ENCODE results near the gene ITPRID1.

DNA sequence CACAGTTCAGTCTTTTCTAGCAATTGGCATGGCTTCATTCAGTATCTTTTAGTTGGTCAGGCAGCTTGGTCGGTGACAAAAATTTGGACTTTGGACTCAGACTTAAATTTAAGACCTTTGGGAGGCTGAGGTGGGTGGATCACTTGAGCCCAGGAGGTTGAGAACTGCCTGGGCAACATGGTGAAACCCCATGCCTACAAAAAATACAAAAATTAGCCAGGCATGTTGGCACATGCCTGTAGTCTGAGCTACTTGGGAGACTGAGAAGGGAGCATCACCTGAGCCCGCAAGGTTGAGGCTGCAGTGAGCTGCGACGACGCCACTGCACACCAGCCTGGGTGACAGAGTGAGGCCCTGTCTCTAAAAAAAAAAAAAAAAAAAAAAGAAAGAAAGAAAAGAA is 19.5 kb upstream of the ITPRID1 start:
- TF ChIP-seq, protein P1, sequence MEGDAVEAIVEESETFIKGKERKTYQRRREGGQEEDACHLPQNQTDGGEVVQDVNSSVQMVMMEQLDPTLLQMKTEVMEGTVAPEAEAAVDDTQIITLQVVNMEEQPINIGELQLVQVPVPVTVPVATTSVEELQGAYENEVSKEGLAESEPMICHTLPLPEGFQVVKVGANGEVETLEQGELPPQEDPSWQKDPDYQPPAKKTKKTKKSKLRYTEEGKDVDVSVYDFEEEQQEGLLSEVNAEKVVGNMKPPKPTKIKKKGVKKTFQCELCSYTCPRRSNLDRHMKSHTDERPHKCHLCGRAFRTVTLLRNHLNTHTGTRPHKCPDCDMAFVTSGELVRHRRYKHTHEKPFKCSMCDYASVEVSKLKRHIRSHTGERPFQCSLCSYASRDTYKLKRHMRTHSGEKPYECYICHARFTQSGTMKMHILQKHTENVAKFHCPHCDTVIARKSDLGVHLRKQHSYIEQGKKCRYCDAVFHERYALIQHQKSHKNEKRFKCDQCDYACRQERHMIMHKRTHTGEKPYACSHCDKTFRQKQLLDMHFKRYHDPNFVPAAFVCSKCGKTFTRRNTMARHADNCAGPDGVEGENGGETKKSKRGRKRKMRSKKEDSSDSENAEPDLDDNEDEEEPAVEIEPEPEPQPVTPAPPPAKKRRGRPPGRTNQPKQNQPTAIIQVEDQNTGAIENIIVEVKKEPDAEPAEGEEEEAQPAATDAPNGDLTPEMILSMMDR (conservative IDR thresholded peaks at IDR 0.05; ENCODE audit: low read depth, low read length): no peak
- no peak for TF ChIP-seq EZH2 (IDR thresholded peaks at IDR 0.05; ENCODE audit: borderline replicate concordance, low read depth, low read length, poor library complexity, severe bottlenecking)

Data from A673 (cell line).